Left kidney (tissue), 2 donors: ENCODE data around the gene BABAM2. TPM values are rescaled to one million over a fixed set of nuclear protein-coding genes. Genes with fewer than 3 reads are reported as not detected.
"Not testable (repeated sequence)": the region's sequence is repeated elsewhere in the genome, so short reads cannot be mapped to it uniquely, and the experiment has no call there.

Source experiments
- DNase-seq: peaks from one replicate; pipeline ENCODE4 v3.0.0-alpha.2; 2013
- polyA plus RNA-seq: library from polyadenylated mRNA; unstranded; fragments of 120-200 nt; gene quantifications from one replicate; pipeline ENCODE4 v1.2.1, GENCODE V29; 2013; ENCODE audit not compliant: insufficient read length

BABAM2 gene
- polyA plus RNA-seq, 1 donor = 55.7 TPM

GRCh38 chr2:27875089-27875881, 15.2 kb upstream of the BABAM2 start:
- DNase-seq = no peak

GRCh38 chr2:27878825-27879224, 11.7 kb upstream of the BABAM2 start:
- no peak for DNase-seq

- DNase-seq = not testable (repeated sequence)
Observed at GRCh38 chr2:27881815-27882583, 8.5 kb upstream of the BABAM2 start.

- DNase-seq = not testable (repeated sequence)
Observed at GRCh38 chr2:27882584-27882922, 8.0 kb upstream of the BABAM2 start.

GRCh38 chr2:27884601-27885000, 5.9 kb upstream of the BABAM2 start:
- DNase-seq = no peak

- no peak for DNase-seq
Observed at GRCh38 chr2:27885234-27885633, 5.3 kb upstream of the BABAM2 start.

- DNase-seq = no peak
Observed at GRCh38 chr2:27885661-27886060, 4.9 kb upstream of the BABAM2 start.

- no peak for DNase-seq
Observed at GRCh38 chr2:27886322-27886721, 4.2 kb upstream of the BABAM2 start.

GRCh38 chr2:27887111-27887510, 3.4 kb upstream of the BABAM2 start:
- no peak for DNase-seq

GRCh38 chr2:27887830-27888229, 2.7 kb upstream of the BABAM2 start:
- DNase-seq = no peak

- DNase-seq = no peak
Observed at GRCh38 chr2:27888790-27889189, 1.7 kb upstream of the BABAM2 start.

GRCh38 chr2:27889774-27890145, 769 bp upstream of the BABAM2 start:
- peak; percentile 28 for DNase-seq

GRCh38 chr2:27890924-27891672, 569 bp downstream of the BABAM2 start:
- peak; percentile 79 for DNase-seq

GRCh38 chr2:27891673-27892105, 1.2 kb downstream of the BABAM2 start:
- DNase-seq = no peak

GRCh38 chr2:27893006-27893405, 2.5 kb downstream of the BABAM2 start:
- DNase-seq = no peak

GRCh38 chr2:27897717-27898116, 7.2 kb downstream of the BABAM2 start:
- DNase-seq = no peak

- no peak for DNase-seq
Observed at GRCh38 chr2:27901234-27901633, 10.7 kb downstream of the BABAM2 start.

- DNase-seq = no peak
Observed at GRCh38 chr2:27902098-27902497, 11.6 kb downstream of the BABAM2 start.

GRCh38 chr2:27903018-27903417, 12.5 kb downstream of the BABAM2 start:
- no peak for DNase-seq

- no peak for DNase-seq
Observed at GRCh38 chr2:27903649-27904404, 13.3 kb downstream of the BABAM2 start.

GRCh38 chr2:27904405-27904665, 13.8 kb downstream of the BABAM2 start:
- DNase-seq = no peak

GRCh38 chr2:27906074-27906473, 15.5 kb downstream of the BABAM2 start:
- DNase-seq = no peak
